Kidney tubule cell (primary cell): ENCODE measurements around the gene CACNA2D4.

ENCODE experiments used
- DNase-seq: peaks from one replicate; pipeline ENCODE4 v3.0.0-alpha.2; 2018; ENCODE audit warnings: low spot score

CACNA2D4 gene

GRCh38 chr12:1919284-1919683 lies 832 bp upstream of the CACNA2D4 start:
- DNase-seq, result no peak

- no peak for DNase-seq
Measured at GRCh38 chr12:1918884-1919236, 408 bp upstream of the CACNA2D4 start.

GRCh38 chr12:1917172-1918070 lies 1.0 kb downstream of the CACNA2D4 start:
- no peak for DNase-seq

- DNase-seq, result no peak
Measured at GRCh38 chr12:1916371-1917171, 1.9 kb downstream of the CACNA2D4 start.

DNA sequence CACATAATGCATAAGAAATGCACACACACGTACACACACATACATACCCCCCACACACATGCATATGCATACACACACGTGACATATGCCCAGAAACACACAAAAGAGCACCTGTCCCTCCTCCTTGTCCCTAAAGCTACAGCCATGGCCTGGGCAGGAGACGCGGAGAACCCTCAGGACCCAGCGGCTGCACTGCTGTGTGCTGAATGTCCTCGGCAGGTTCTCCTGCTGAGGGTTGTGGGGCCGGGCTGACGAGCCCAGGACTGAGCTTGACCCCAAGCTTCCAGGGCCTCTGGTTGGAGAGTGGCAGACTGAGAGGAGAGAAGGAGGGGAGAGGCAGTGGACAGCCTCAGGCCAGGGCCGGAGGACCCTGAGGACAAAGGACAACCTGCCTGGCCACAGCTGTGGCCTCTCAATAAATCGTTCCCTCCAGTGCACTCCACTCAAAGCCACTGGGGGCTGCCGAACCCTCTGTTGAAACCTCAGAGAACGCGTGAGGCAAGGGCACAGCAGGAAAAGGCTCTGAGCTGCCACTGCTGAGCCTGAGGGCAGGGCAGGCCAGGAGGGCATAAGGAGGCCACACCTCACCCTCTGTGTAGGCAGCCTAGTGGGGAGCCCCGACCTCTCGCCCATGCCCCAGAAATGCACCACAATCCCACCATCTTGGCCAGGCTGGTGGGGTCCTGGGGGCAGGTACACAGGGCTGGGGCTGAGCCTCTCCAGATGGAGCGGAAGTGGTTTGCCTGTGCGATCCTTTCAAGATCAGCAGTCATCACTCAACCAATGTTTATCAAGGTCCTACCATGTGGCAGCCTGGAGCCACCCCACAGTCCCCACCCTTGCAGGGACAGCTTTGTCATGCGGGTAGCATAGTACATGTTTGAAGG lies 3.1 kb downstream of the CACNA2D4 start:
- DNase-seq, result no peak

DNA sequence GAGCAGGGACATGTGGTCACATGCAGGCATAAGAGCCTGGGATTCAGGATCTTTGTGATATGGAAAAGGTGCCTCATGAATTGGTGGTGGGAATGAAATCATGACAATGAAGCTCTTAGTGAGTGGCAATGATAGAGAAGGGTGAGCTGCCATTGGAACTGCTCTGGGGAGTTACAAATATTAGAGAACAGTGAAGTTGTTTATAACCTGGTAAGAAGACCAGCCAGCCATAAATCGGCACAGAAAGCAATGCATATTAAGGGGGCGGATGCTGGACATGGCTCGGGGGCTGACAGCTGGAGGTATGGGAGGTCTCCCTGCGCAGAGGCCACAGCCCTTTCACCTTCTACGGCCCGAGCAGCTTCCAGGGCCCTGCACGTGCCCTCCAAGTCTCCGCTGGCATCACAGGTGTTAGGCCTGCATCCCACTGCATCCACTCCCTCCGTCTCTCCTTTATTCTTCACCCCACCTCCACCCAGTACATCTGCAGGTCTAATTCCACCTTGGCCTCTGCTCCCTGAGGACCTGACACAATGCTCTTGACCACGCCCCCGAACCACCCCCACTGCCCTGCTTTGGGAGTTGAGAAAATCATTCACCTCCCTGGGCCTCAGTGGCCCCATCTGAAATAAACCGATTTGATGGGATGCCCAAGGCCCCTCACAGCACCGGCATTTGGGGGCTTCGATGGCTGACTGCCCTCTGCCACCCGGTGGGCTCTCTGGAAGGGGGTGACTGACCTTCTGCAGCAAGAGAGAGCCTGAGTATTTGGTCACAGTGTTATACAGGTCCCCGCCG lies 4.1 kb downstream of the CACNA2D4 start:
- no peak for DNase-seq

DNA sequence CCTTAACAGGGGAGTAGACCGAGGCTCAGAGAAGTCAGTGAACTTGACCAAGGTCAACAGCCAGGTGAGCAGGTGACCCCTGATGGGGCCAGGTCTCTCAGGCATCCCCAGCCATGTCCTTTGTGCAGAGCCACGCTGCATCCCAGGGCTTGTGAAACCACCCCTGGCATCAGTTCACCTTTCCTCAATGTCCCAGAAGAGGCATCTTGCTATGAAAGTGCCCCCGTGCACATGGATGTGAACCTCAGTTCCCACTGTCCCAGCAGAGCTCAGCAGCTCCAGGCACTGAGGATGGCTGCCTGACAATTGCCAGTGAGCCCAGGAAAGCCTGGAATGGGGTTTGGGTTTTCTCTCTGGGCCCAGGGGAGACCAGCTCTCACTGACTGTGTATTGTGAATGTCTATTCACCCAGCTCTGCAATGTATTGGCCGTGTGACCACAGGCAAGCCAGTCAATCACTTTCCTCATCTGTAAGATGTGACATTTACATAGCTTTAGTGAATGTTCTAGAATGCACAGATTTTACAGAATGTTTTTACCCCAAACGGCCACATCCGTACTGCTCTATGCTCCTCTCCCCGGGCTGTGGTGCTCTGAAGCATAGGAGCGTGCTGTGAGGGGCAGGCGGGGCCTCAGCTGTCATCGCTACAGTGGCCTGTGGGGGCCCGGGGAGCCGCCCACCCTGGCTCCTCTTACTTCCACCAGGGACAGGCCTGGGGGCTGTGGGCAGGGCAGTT lies 4.9 kb downstream of the CACNA2D4 start:
- no peak for DNase-seq

GRCh38 chr12:1912580-1913376 lies 5.7 kb downstream of the CACNA2D4 start:
- DNase-seq, result peak; percentile 61

DNA sequence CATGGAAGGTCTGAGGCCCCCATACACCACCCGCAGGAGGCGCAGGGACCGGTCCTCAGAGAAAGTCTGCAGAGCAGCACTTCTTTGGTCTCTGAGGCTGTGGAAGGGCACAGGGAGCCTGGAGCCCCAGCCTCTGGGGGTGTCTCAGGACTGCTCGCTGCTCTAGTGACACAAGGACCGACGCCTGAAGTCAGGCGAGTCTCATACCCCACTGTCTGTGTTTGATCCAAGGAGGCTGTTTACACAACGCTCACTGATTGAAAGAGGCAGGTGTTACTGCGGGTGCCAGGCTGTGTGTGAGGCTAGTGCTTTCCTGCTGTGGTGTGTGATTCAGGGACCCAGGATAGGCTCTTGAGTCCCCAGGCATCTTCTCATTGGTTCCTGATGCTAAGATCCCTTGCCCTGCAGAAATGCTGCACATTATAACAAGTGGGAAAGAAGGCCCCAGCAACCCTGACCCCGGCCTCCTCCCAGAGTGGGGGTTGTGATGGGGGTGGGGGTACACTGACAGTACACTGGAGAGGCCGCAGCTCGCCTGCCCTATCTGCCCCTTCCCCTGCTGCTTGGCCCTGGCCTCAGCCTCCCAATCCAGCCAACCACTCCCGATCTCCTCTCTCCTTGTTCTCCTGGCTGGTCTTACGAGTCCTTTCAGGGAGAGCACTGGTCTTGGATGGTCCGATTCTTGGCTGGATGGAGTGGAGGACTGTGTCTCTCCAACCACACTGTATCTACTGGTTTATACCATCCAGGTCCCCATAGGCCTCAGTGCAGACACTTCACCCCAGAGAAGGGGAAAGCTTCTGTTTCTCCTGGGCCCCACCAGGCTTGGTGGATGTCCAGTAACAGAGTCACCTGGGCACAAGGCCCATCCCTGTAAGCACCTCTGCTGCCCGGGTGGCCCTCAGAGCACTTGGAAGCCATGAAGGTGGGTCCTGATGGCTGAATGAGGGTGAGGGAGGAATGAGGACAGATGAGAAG lies 6.6 kb downstream of the CACNA2D4 start:
- DNase-seq, result no peak

- no peak for DNase-seq
Measured at GRCh38 chr12:1910468-1910867, 8.0 kb downstream of the CACNA2D4 start.

DNA sequence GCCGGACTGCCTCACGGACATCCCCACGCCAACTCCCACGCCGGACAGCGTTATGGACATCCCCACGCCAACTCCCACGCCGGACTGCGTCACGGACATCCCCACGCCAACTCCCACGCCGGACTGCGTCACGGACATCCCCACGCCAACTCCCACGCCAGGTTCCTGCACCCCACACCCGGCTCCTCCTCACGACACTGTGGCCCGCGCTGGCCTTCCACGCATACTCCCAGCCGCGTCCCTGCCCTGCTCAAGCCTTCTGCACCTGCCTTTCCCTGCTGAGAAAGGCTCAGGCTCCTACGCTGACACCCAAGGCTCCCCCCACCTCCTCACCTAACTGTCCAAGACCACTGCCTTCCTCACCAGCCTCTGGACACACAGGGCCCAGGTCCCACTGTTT lies 9.7 kb downstream of the CACNA2D4 start:
- DNase-seq, result no peak

- DNase-seq, result peak; percentile 7
Measured at GRCh38 chr12:1907652-1908611, 10.5 kb downstream of the CACNA2D4 start.

DNA sequence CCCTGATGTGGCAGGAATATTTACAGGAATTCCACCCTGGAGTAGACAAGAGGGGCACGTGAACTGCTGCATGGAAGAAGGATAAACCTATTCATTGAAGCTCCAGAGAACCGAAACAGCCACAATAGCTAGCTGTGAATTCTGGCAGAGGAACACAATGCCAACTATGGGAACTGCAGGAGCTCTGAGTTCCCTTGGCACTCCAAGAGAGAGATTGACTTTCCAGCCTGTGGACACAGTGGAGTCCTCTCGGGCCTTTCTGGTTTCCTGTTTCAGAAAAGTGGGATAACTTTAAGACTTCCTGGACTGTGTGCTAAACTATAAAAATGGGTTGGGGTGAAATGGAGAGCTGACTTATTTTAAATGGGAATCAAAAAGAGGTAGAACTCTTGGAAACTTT lies 11.9 kb downstream of the CACNA2D4 start:
- no peak for DNase-seq

- no peak for DNase-seq
Measured at GRCh38 chr12:1904875-1905274, 13.6 kb downstream of the CACNA2D4 start.

DNA sequence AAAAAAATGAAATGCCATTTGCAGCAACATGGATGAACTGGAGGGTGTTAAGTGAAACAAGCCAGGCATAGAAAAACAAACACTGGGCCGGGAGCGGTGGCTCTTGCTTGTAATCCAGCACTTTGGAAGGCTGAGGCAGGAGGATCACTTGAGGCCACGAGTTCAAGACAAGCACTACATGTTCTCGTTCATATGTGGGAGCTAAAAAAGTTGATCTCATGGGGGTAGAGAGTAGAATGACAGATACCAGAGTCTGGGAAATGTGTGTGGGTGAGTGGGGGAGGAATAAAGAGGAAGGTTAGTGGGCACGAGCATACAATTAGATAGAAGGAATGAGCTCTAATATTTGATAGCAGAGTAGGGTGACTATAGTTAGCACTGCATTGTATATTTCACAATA lies 21.5 kb downstream of the CACNA2D4 start:
- no peak for DNase-seq

- no peak for DNase-seq
Measured at GRCh38 chr12:1890810-1891209, 27.6 kb downstream of the CACNA2D4 start.

GRCh38 chr12:1890119-1890703 lies 28.2 kb downstream of the CACNA2D4 start:
- DNase-seq, result no peak
